Liver (tissue), 9 donors: ENCODE data around the gene CAMK2B. TPM values are rescaled to one million over a fixed set of nuclear protein-coding genes. Genes with fewer than 3 reads are reported as not detected.

Experiments used
- DNase-seq: peaks from one replicate; pipeline ENCODE4 v3.0.0-alpha.2; 2017; ENCODE audit warnings: low spot score
- H3K27ac ChIP-seq, 2 donors: one replicate each; pipeline ENCODE4 v1.7.0; 2013; ENCODE audit warnings: inconsistent platforms in 2 of 2, low read length in 2 of 2, control low read depth in 1 of 2, low read depth in 1 of 2, mild to moderate bottlenecking in 1 of 2
- H3K27me3 ChIP-seq, 4 donors: one replicate each; pipeline versions ENCODE4 v1.6.1 to v1.7.0; 2013; ENCODE audit warnings: low read length in 3 of 4, inconsistent platforms in 1 of 4, mild to moderate bottlenecking in 1 of 4, moderate library complexity in 1 of 4; ENCODE audit not compliant: control insufficient read depth in 4 of 4, insufficient read depth in 4 of 4
- H3K36me3 ChIP-seq, 4 donors: one replicate each; pipeline versions ENCODE4 v1.6.1 to v1.7.0; 2013; ENCODE audit warnings: low read length in 3 of 4, mild to moderate bottlenecking in 3 of 4, low read depth in 1 of 4, moderate library complexity in 1 of 4; ENCODE audit not compliant: control insufficient read depth in 4 of 4, insufficient read depth in 3 of 4
- H3K4me1 ChIP-seq, 4 donors: one replicate each; pipeline versions ENCODE4 v1.6.1 to v1.7.0; 2013; ENCODE audit warnings: low read length in 3 of 4, mild to moderate bottlenecking in 3 of 4, moderate library complexity in 1 of 4; ENCODE audit not compliant: control insufficient read depth in 4 of 4, insufficient read depth in 4 of 4
- H3K4me3 ChIP-seq, 3 donors: one replicate each; pipeline versions ENCODE4 v1.6.1 to v1.7.0; 2013; ENCODE audit warnings: low read length in 3 of 3, control low read depth in 1 of 3, low read depth in 1 of 3, mild to moderate bottlenecking in 1 of 3
- H3K9ac ChIP-seq, 2 donors: one replicate each; pipeline ENCODE4 v1.7.0; 2013; ENCODE audit warnings: low read length in 2 of 2, mild to moderate bottlenecking in 2 of 2, moderate library complexity in 2 of 2, control low read depth in 1 of 2, low read depth in 1 of 2
- H3K9me3 ChIP-seq, 4 donors: one replicate each; pipeline versions ENCODE4 v1.6.1 to v1.7.0; 2013; ENCODE audit warnings: low read length in 3 of 4; ENCODE audit not compliant: control insufficient read depth in 4 of 4
- FOXA1 ChIP-seq: IDR thresholded peaks from 2 replicates; pipeline ENCODE4 v1.6.1; 2016; ENCODE audit warnings: antibody characterized with exemption
- FOXA2 ChIP-seq: IDR thresholded peaks from 2 replicates; pipeline ENCODE4 v1.6.1; 2016; ENCODE audit warnings: antibody characterized with exemption
- GABPA ChIP-seq, 2 donors: IDR thresholded peaks in 1 of 2; conservative IDR thresholded peaks in 1 of 2; 2 replicates each; pipeline ENCODE4 v1.6.1; 2016; ENCODE audit warnings: antibody characterized with exemption in 2 of 2, mild to moderate bottlenecking in 1 of 2, moderate library complexity in 1 of 2
- HNF4A ChIP-seq, 2 donors: conservative IDR thresholded peaks; 2 replicates each; pipeline ENCODE4 v1.6.1; 2016; ENCODE audit warnings: antibody characterized with exemption in 2 of 2, mild to moderate bottlenecking in 2 of 2
- HNF4G ChIP-seq: IDR thresholded peaks from 2 replicates; pipeline ENCODE4 v1.6.1; 2016; ENCODE audit warnings: antibody characterized with exemption
- JUND ChIP-seq, 2 donors: IDR thresholded peaks; 2 replicates each; pipeline ENCODE4 v1.6.1; 2016; ENCODE audit warnings: antibody characterized with exemption in 2 of 2
- NR2F2 ChIP-seq: IDR thresholded peaks from 2 replicates; pipeline ENCODE4 v1.6.1; 2016; ENCODE audit warnings: antibody characterized with exemption
- TAF1 ChIP-seq: conservative IDR thresholded peaks from 2 replicates; pipeline ENCODE4 v1.6.1; 2016; ENCODE audit warnings: antibody characterized with exemption, mild to moderate bottlenecking
- WGBS: extraction: QIAGEN DNeasy Blood & Tissue Kit; methylation state at CpG from one replicate; pipeline ENCODE4 v1.1.7; 2013; 5-methylcytosine and 5-hydroxymethylcytosine counted together
- polyA plus RNA-seq, 2 donors: library from polyadenylated mRNA; stranded (reverse) in 1 of 2; unstranded in 1 of 2; fragments of 200-250 nt in 1 of 2; fragments of >200 nt in 1 of 2; fragmentation: Nextera tagmentation in 1 of 2; extraction: Ambion mirVana in 1 of 2; gene quantifications; one replicate each; pipeline versions ENCODE4 v1.2.1 to v1.2.3, GENCODE V29; 2013 to 2015
- total RNA-seq, 2 donors: library from RNA; depleted of rRNA; stranded (reverse); fragments of >200 nt; gene quantifications; one replicate each; pipeline ENCODE4 v1.2.3, GENCODE V29; 2014
- TF ChIP-seq, protein P1 (sequence below): IDR thresholded peaks from 2 replicates; pipeline ENCODE4 v1.6.1; 2016; ENCODE audit warnings: antibody characterized with exemption
- TF ChIP-seq, protein P2 (sequence below): IDR thresholded peaks from 2 replicates; pipeline ENCODE4 v1.6.1; 2016; ENCODE audit warnings: antibody characterized with exemption
- TF ChIP-seq, protein P3 (sequence below): IDR thresholded peaks from 2 replicates; pipeline ENCODE4 v1.6.1; 2016; ENCODE audit warnings: antibody characterized with exemption
- donor health status: healthy.
- donor health status: healthy.
- donor health status: healthy.
- donor health status: healthy.
- donor health status: healthy.

CAMK2B gene
- total and polyA plus RNA-seq, 4 donors: 2.1 to 3.3 (median 2.2) TPM; not detected in 1

DNA sequence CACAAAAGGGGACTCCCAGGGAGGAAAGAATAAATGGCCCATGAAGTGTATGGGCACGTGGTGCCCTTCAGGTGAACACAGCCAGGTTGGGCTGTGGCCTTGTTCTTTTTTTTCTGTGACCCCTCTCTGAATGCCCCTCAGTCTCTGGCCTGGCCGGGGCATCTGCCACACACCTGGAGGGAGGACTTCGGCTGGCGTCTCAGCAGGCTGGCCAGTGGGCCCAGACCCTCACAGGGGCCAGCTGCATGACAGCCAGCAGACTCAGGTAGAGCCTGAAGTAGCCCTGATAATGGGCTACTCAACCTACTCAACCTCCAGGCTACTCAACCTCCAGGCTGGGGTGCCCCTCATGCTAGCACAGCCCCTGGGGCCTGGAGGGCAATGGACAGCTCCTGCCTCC, 9.8 kb upstream of the CAMK2B start:
- WGBS: 92% methylated on average over 4 of the region's 4 CpGs
- no peaks in the 10 kb centered on the region for H3K36me3 ChIP-seq
- no peak overlapping the region for H3K9ac ChIP-seq
- TF ChIP-seq HNF4A (conservative IDR thresholded peaks at IDR 0.05): no peak
- no peak for TF ChIP-seq FOXA1
- TF ChIP-seq, protein P1, sequence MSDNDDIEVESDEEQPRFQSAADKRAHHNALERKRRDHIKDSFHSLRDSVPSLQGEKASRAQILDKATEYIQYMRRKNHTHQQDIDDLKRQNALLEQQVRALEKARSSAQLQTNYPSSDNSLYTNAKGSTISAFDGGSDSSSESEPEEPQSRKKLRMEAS: no peak
- no peak for TF ChIP-seq JUND (IDR thresholded peaks at IDR 0.05)
- no peak for TF ChIP-seq GABPA (IDR thresholded peaks at IDR 0.05 in 1 of 2, conservative IDR thresholded peaks at IDR 0.05 in 1 of 2)
- TF ChIP-seq, protein P2, sequence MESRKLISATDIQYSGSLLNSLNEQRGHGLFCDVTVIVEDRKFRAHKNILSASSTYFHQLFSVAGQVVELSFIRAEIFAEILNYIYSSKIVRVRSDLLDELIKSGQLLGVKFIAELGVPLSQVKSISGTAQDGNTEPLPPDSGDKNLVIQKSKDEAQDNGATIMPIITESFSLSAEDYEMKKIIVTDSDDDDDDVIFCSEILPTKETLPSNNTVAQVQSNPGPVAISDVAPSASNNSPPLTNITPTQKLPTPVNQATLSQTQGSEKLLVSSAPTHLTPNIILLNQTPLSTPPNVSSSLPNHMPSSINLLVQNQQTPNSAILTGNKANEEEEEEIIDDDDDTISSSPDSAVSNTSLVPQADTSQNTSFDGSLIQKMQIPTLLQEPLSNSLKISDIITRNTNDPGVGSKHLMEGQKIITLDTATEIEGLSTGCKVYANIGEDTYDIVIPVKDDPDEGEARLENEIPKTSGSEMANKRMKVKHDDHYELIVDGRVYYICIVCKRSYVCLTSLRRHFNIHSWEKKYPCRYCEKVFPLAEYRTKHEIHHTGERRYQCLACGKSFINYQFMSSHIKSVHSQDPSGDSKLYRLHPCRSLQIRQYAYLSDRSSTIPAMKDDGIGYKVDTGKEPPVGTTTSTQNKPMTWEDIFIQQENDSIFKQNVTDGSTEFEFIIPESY: no peak
- no peak for TF ChIP-seq FOXA2
- TF ChIP-seq HNF4G: no peak
- TF ChIP-seq, protein P3, sequence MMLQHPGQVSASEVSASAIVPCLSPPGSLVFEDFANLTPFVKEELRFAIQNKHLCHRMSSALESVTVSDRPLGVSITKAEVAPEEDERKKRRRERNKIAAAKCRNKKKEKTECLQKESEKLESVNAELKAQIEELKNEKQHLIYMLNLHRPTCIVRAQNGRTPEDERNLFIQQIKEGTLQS: no peak
- H3K27ac ChIP-seq: no peak overlapping the region
- H3K27me3 ChIP-seq: no peaks in the 10 kb centered on the region
- no peaks in the 10 kb centered on the region for H3K9me3 ChIP-seq
- no peaks in the 10 kb centered on the region for H3K4me1 ChIP-seq
- no peak overlapping the region for H3K4me3 ChIP-seq
- no peak for DNase-seq

GRCh38 chr7:44334734-44335097, 9.3 kb upstream of the CAMK2B start:
- TF ChIP-seq, protein P3: no peak
- TF ChIP-seq HNF4G (no peak), GABPA (IDR thresholded peaks at IDR 0.05 in 1 of 2, conservative IDR thresholded peaks at IDR 0.05 in 1 of 2) (no peak), TAF1 (no peak), NR2F2 (no peak)
- Histone ChIP-seq H3K9ac (no peak overlapping the region), H3K4me1 (no peaks in the 10 kb centered on the region), H3K27ac (no peak overlapping the region), H3K9me3 (no peaks in the 10 kb centered on the region), H3K36me3 (no peaks in the 10 kb centered on the region), H3K4me3 (no peak overlapping the region), H3K27me3 (no peaks in the 10 kb centered on the region)
- 94% methylated on average over 11 of the region's 11 CpGs for WGBS
- DNase-seq: no peak

DNA sequence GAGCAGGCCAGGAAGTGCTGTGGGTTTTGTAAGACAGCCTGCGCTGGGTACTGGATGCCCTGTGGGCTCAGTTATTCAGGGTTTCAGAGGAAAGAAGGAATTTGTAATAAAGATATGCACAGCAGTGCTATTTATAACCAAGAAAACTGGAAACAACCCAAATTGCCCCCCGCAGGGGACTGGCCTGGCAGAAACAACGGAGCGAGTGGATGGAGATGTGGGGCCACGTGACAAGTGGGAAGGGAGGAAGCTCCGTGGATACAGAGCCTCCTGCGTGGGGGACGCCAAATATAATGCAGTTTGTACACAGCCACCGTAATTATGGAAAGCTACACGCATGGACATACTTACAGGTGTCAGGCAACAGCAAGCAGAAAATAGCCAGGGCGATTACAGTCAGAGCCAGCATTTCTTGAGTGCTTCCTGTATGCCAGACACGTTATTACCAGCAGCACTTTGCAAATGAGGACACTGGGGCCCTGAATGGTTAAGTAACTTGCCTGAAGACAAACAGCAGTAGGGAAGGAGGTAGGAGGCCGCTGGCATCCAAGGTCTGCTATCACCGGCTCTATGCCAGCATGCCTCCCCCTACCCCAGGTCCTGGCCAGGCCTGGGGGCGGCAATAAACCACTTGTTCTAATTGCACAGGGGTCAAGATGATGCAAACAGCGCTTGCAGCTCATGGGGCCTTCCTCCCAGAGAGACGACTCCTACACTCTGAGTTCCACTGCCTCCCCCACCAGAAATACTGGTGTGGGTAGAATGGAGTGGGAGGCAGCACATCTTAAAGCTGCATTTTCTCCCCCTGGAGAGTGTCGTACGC, 8.7 kb upstream of the CAMK2B start:
- no peak for TF ChIP-seq FOXA1
- no peak for TF ChIP-seq HNF4G
- no peak for TF ChIP-seq FOXA2
- Histone ChIP-seq H3K4me1 (no peaks in the 10 kb centered on the region), H3K9ac (no peak overlapping the region)

More for the DNA sequence above, 8.7 kb upstream of the CAMK2B start:
- no peak for DNase-seq
- Histone ChIP-seq H3K36me3 (no peaks in the 10 kb centered on the region), H3K27ac (no peak overlapping the region), H3K27me3 (no peaks in the 10 kb centered on the region), H3K9me3 (no peaks in the 10 kb centered on the region), H3K4me3 (no peak overlapping the region)
- 89% methylated on average over 19 of the region's 19 CpGs for WGBS
